H9 (cell line): ENCODE results near the gene CCDC174. TPM values are rescaled to one million over a fixed set of nuclear protein-coding genes. Genes with fewer than 3 reads are reported as not detected.

ENCODE experiments used
- DNase-seq: peaks from one replicate; pipeline ENCODE4 v3.0.0-alpha.2; 2017
- H2AFZ ChIP-seq: one replicate; pipeline ENCODE4 v1.6.1; 2013; ENCODE audit warnings: mild to moderate bottlenecking, low read length, control low read depth, moderate library complexity
- H2AK5ac ChIP-seq: 2 replicates; pipeline ENCODE4 v1.6.1; 2013; ENCODE audit warnings: low read length, control low read depth, mixed read lengths; ENCODE audit not compliant: insufficient read length
- H2BK120ac ChIP-seq: one replicate; pipeline ENCODE4 v1.6.1; 2013; ENCODE audit warnings: low read depth, mild to moderate bottlenecking, low read length, control low read depth, inconsistent platforms; ENCODE audit not compliant: poor library complexity, severe bottlenecking
- H2BK12ac ChIP-seq: 2 replicates; pipeline ENCODE4 v1.6.1; 2013; ENCODE audit warnings: low read length, control low read depth, mixed read lengths, low read depth; ENCODE audit not compliant: insufficient read length
- H2BK15ac ChIP-seq: 2 replicates; pipeline ENCODE4 v1.6.1; 2013; ENCODE audit warnings: low read depth, low read length, control low read depth
- H2BK20ac ChIP-seq: one replicate; pipeline ENCODE4 v1.6.1; 2013; ENCODE audit warnings: low read depth, mild to moderate bottlenecking, low read length, control low read depth, inconsistent platforms; ENCODE audit not compliant: poor library complexity, severe bottlenecking
- H2BK5ac ChIP-seq: 2 replicates; pipeline ENCODE4 v1.6.1; 2013; ENCODE audit warnings: low read length, control low read depth, mixed read lengths; ENCODE audit not compliant: insufficient read length
- H3K14ac ChIP-seq: 2 replicates; pipeline ENCODE4 v1.6.1; 2013; ENCODE audit warnings: low read length, control low read depth; ENCODE audit not compliant: insufficient read depth
- H3K18ac ChIP-seq: 2 replicates; pipeline ENCODE4 v1.6.1; 2013; ENCODE audit warnings: low read depth, mild to moderate bottlenecking, mixed read lengths, low read length, control low read depth; ENCODE audit not compliant: insufficient read length
- H3K23ac ChIP-seq: 2 replicates; pipeline ENCODE4 v1.6.1; 2013; ENCODE audit warnings: low read length, control low read depth, mixed read lengths, low read depth; ENCODE audit not compliant: insufficient read length
- H3K23me2 ChIP-seq: 2 replicates; pipeline ENCODE4 v1.6.1; 2013; ENCODE audit warnings: low read depth, mild to moderate bottlenecking, mixed read lengths, low read length, control low read depth; ENCODE audit not compliant: insufficient read length, poor library complexity, severe bottlenecking
- H3K27ac ChIP-seq: 2 replicates; pipeline ENCODE4 v1.5.1; 2013; ENCODE audit warnings: low read length, control low read depth, mixed read lengths, low read depth; ENCODE audit not compliant: insufficient read length
- H3K27me3 ChIP-seq: 2 replicates; pipeline ENCODE4 v1.6.1; 2013; ENCODE audit warnings: low read length, control low read depth, inconsistent platforms; ENCODE audit not compliant: insufficient read depth
- H3K4ac ChIP-seq: 2 replicates; pipeline ENCODE4 v1.6.1; 2013; ENCODE audit warnings: low read depth, mild to moderate bottlenecking, control low read depth, inconsistent platforms, low read length, moderate library complexity
- H3K4me1 ChIP-seq: 2 replicates; pipeline ENCODE4 v1.6.1; 2013; ENCODE audit warnings: low read length, control low read depth, inconsistent platforms; ENCODE audit not compliant: insufficient read depth
- H3K4me2 ChIP-seq: 2 replicates; pipeline ENCODE4 v1.6.1; 2013; ENCODE audit warnings: low read length, control low read depth, mixed read lengths; ENCODE audit not compliant: insufficient read length, insufficient read depth
- H3K56ac ChIP-seq: 2 replicates; pipeline ENCODE4 v1.6.1; 2013; ENCODE audit warnings: low read depth, mild to moderate bottlenecking, mixed read lengths, low read length, control low read depth; ENCODE audit not compliant: insufficient read length
- H3K79me1 ChIP-seq: 2 replicates; pipeline ENCODE4 v1.6.1; 2013; ENCODE audit warnings: low read depth, mild to moderate bottlenecking, moderate library complexity, low read length, control low read depth, inconsistent platforms; ENCODE audit not compliant: insufficient read depth, poor library complexity, severe bottlenecking
- H3K79me2 ChIP-seq: 2 replicates; pipeline ENCODE4 v1.6.1; 2013; ENCODE audit warnings: low read length, control low read depth, inconsistent platforms; ENCODE audit not compliant: insufficient read depth
- H3K9ac ChIP-seq: 2 replicates; pipeline ENCODE4 v1.6.1; 2013; ENCODE audit warnings: low read length, control low read depth, mixed read lengths; ENCODE audit not compliant: insufficient read length; ENCODE audit errors: extremely low read depth
- H3K9me3 ChIP-seq: one replicate; pipeline ENCODE4 v1.6.1; 2013; ENCODE audit warnings: low read depth, low read length, inconsistent platforms; ENCODE audit not compliant: control insufficient read depth
- H3T11ph ChIP-seq: one replicate; pipeline ENCODE4 v1.6.1; 2013; ENCODE audit warnings: mild to moderate bottlenecking, low read length, control low read depth, inconsistent platforms
- H4K20me1 ChIP-seq: one replicate; pipeline ENCODE4 v1.6.1; 2013; ENCODE audit not compliant: control insufficient read depth, insufficient read length, insufficient read depth
- H4K5ac ChIP-seq: 2 replicates; pipeline ENCODE4 v1.6.1; 2013; ENCODE audit warnings: low read depth, mild to moderate bottlenecking, mixed read lengths, low read length, control low read depth; ENCODE audit not compliant: insufficient read length
- H4K8ac ChIP-seq: replicated peaks from 2 replicates; pipeline ENCODE4 v1.6.1; 2013; ENCODE audit warnings: low read length, control low read depth, mixed read lengths, low read depth; ENCODE audit not compliant: insufficient read length
- H4K91ac ChIP-seq: 2 replicates; pipeline ENCODE4 v1.6.1; 2013; ENCODE audit warnings: low read depth, mild to moderate bottlenecking, moderate library complexity, mixed read lengths, low read length, control low read depth; ENCODE audit not compliant: insufficient read length
- H3K27ac Mint-ChIP-seq, 3 experiments: 2 replicates in 2 of 3; 3 replicates in 1 of 3; pipeline ENCODE4 v1.8.0; 2020 to 2021; ENCODE audit warnings: mixed read lengths in 3 of 3, mild to moderate bottlenecking in 1 of 3, moderate library complexity in 1 of 3
- H3K27me3 Mint-ChIP-seq: 2 replicates; pipeline ENCODE4 v1.8.0; 2021; ENCODE audit warnings: low read depth, mild to moderate bottlenecking, moderate library complexity, mixed read lengths
- H3K36me3 Mint-ChIP-seq, 3 experiments: 2 replicates in 2 of 3; 3 replicates in 1 of 3; pipeline ENCODE4 v1.8.0; 2020 to 2021; ENCODE audit warnings: low read depth in 3 of 3, mixed read lengths in 3 of 3; ENCODE audit not compliant: insufficient read depth in 1 of 3
- H3K4me1 Mint-ChIP-seq, 2 experiments: 2 replicates each; pipeline ENCODE4 v1.8.0; 2020; ENCODE audit warnings: mixed read lengths in 2 of 2
- H3K4me3 Mint-ChIP-seq, 2 experiments: 2 replicates in 1 of 2; 3 replicates in 1 of 2; pipeline ENCODE4 v1.8.0; 2020 to 2021; ENCODE audit warnings: mild to moderate bottlenecking in 2 of 2, mixed read lengths in 2 of 2, moderate library complexity in 1 of 2
- H3K9me3 Mint-ChIP-seq, 2 experiments: 2 replicates in 1 of 2; 3 replicates in 1 of 2; pipeline ENCODE4 v1.8.0; 2020; ENCODE audit warnings: mild to moderate bottlenecking in 2 of 2, mixed read lengths in 2 of 2, moderate library complexity in 1 of 2
- WGBS: extraction: QIAGEN DNeasy Blood & Tissue Kit; methylation state at CpG from one replicate; pipeline ENCODE4 v1.1.7; 2013; ENCODE audit warnings: missing lambda C conversion rate, low lambda C conversion rate, mixed read lengths; ENCODE audit not compliant: insufficient read length; ENCODE audit errors: extremely low coverage; 5-methylcytosine and 5-hydroxymethylcytosine counted together
- total RNA-seq: library from RNA; stranded (reverse); gene quantifications from 2 replicates; pipeline ENCODE4 v1.2.1, GENCODE V29; 2021
- TF ChIP-seq, protein P1 (sequence below): fragments of 200-600 bp; sonication (generic); conservative IDR thresholded peaks from 3 replicates; pipeline ENCODE4 v1.8.0; 2021; ENCODE audit warnings: antibody characterized with exemption, mild to moderate bottlenecking

Gene CCDC174
- total RNA-seq, 1 experiment from 2014 or later = 15.2 TPM

DNA sequence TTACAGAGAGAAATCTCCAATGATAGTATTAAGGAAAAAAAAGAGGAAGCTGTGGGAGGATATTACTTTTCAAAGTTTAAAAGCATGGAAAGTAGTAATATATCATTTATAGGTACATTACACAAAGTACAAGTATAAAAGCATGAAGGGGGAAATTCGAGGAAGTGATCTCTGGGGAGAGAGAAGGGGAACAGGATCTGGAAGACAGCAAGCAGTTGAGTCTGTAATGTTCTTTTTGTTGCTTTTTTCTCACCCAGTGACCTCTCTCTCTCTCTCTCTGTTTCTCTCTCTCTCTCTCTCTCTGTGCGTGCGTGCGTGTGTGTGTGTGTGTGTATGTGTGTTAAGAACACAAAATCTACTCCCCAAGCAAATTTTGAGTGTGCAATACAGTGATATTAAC lies 33.6 kb downstream of the CCDC174 start:
- Histone ChIP-seq H3K27me3 (no peaks in the 10 kb centered on the region), H3T11ph (no peak overlapping the region), H2BK20ac (no peak overlapping the region), H3K4me1 (no peaks in the 10 kb centered on the region), H2AK5ac (no peak overlapping the region), H3K9me3 (no peaks in the 10 kb centered on the region), H3K14ac (no peak overlapping the region), H2AFZ (no peak overlapping the region), H2BK5ac (no peak overlapping the region), H2BK12ac (no peak overlapping the region), H3K56ac (no peak overlapping the region), H2BK15ac (no peak overlapping the region), H2BK120ac (no peak overlapping the region), H3K4ac (no peak overlapping the region), H3K79me2 (no peaks in the 10 kb centered on the region), H4K91ac (no peak overlapping the region), H3K18ac (no peak overlapping the region), H4K20me1 (no peaks in the 10 kb centered on the region), H3K4me2 (no peak overlapping the region), H4K5ac (no peak overlapping the region), H4K8ac (no peak overlapping the region), H3K23ac (no peak overlapping the region), H3K23me2 (no peaks in the 10 kb centered on the region), H3K27ac (no peak overlapping the region), H3K9ac (no peak overlapping the region), H3K79me1 (no peaks in the 10 kb centered on the region)
- Mint-ChIP-seq H3K4me3 (no peak overlapping the region), H3K27me3 (peaks cover 36% of the 10 kb centered on the region), H3K9me3 (peaks cover 6% of the 10 kb centered on the region in 2 experiments), H3K27ac (no peak overlapping the region), H3K36me3 (peaks cover 0 to 5% (median 2%) of the 10 kb centered on the region in 3 experiments; a peak in 2 of 7 replicates), H3K4me1 (no peaks in the 10 kb centered on the region)
- DNase-seq = no peak
- WGBS = no CpG with 5 or more reads among the region's 4 CpGs
- TF ChIP-seq, protein P1, sequence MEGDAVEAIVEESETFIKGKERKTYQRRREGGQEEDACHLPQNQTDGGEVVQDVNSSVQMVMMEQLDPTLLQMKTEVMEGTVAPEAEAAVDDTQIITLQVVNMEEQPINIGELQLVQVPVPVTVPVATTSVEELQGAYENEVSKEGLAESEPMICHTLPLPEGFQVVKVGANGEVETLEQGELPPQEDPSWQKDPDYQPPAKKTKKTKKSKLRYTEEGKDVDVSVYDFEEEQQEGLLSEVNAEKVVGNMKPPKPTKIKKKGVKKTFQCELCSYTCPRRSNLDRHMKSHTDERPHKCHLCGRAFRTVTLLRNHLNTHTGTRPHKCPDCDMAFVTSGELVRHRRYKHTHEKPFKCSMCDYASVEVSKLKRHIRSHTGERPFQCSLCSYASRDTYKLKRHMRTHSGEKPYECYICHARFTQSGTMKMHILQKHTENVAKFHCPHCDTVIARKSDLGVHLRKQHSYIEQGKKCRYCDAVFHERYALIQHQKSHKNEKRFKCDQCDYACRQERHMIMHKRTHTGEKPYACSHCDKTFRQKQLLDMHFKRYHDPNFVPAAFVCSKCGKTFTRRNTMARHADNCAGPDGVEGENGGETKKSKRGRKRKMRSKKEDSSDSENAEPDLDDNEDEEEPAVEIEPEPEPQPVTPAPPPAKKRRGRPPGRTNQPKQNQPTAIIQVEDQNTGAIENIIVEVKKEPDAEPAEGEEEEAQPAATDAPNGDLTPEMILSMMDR = no peak
